Measurements from ENCODE around the gene PARD6G. TPM values are rescaled to one million over a fixed set of nuclear protein-coding genes. Genes with fewer than 3 reads are reported as not detected.

Gene PARD6G
- total RNA-seq, 1 donor from 2014 or later, result 29.6 TPM

GRCh38 chr18:80254971-80255500 lies 7.7 kb upstream of the PARD6G start:
- peaks cover 2% of the 10 kb centered on the region for H3K27me3 ChIP-seq (ENCODE audit: insufficient read depth, low read length)
- peaks cover 10% of the 10 kb centered on the region for H3K27me3 Mint-ChIP-seq (ENCODE audit: low read depth, unreplicated experiment)

DNA sequence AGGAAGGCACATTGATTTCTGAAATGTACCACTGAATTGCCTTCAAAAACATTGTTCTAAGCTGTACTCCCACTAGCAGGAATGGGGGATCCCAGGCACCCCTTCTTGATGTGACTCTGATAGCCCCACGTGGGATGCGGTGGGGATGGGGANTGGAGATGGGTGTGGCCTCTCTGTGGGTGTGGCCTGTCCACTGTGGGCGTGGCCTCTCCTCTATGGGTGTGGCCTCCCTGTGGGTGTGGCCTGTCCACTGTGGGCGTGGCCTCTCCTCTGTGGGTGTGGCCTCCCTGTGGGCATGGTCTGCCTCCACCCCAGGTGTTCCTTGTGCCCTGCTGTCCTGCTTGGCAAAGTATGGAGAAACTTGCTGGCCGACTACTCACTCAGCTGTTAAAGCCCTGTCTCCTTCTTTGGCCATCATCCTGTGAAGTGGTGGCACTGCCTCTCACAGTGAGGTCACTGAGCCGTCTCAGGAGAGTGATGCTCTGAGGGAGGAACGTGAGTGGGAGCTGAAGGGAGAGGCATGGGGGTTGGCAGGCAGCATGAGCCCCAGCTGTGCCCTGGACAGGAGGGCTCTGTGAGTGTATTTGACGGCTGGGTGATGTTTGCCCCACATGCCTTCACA lies 6.7 kb upstream of the PARD6G start:
- peaks cover 10% of the 10 kb centered on the region for H3K4me1 ChIP-seq (ENCODE audit: insufficient read depth, low read length)
- H3K4me3 ChIP-seq (ENCODE audit: insufficient read depth, low read depth, low read length), result no peak overlapping the region
- no peak overlapping the region for H3K4me3 Mint-ChIP-seq (ENCODE audit: unreplicated experiment)
- H3K36me3 Mint-ChIP-seq (ENCODE audit: low read depth, unreplicated experiment), result no peaks in the 10 kb centered on the region
- H3K36me3 ChIP-seq (ENCODE audit: insufficient read depth, low read length), result no peaks in the 10 kb centered on the region
- H2AFZ ChIP-seq (ENCODE audit: low read depth, low read length), result no peak overlapping the region
- H3K27me3 ChIP-seq (ENCODE audit: insufficient read depth, low read length), result peaks cover 2% of the 10 kb centered on the region
- H3K9ac ChIP-seq (ENCODE audit: low read length), result no peak overlapping the region
- H3K79me2 ChIP-seq (ENCODE audit: insufficient read depth, low read length), result no peaks in the 10 kb centered on the region
- peaks cover 10% of the 10 kb centered on the region for H3K27me3 Mint-ChIP-seq (ENCODE audit: low read depth, unreplicated experiment)
- no peak overlapping the region for H3K4me2 ChIP-seq (ENCODE audit: low read length)
- DNase-seq (ENCODE audit: low read depth) (no peak), FAIRE-seq (no peak)
- peaks cover 20% of the 10 kb centered on the region for H3K4me1 Mint-ChIP-seq (ENCODE audit: low read depth, unreplicated experiment)
- H3K9me3 ChIP-seq (ENCODE audit: insufficient read depth, low read depth, low read length), result peaks cover 5% of the 10 kb centered on the region
- no peak overlapping the region for H3K27ac Mint-ChIP-seq (ENCODE audit: unreplicated experiment)
- no peaks in the 10 kb centered on the region for H4K20me1 ChIP-seq (ENCODE audit: insufficient read depth, low read length)
- H3K9me3 Mint-ChIP-seq (ENCODE audit: unreplicated experiment), result peaks cover 4% of the 10 kb centered on the region
- no peak overlapping the region for H3K27ac ChIP-seq (ENCODE audit: low read depth, low read length)
- no peak for TF ChIP-seq EZH2 (IDR thresholded peaks at IDR 0.05; ENCODE audit: insufficient read depth, low read length)
- TF ChIP-seq, protein P1, sequence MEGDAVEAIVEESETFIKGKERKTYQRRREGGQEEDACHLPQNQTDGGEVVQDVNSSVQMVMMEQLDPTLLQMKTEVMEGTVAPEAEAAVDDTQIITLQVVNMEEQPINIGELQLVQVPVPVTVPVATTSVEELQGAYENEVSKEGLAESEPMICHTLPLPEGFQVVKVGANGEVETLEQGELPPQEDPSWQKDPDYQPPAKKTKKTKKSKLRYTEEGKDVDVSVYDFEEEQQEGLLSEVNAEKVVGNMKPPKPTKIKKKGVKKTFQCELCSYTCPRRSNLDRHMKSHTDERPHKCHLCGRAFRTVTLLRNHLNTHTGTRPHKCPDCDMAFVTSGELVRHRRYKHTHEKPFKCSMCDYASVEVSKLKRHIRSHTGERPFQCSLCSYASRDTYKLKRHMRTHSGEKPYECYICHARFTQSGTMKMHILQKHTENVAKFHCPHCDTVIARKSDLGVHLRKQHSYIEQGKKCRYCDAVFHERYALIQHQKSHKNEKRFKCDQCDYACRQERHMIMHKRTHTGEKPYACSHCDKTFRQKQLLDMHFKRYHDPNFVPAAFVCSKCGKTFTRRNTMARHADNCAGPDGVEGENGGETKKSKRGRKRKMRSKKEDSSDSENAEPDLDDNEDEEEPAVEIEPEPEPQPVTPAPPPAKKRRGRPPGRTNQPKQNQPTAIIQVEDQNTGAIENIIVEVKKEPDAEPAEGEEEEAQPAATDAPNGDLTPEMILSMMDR (IDR thresholded peaks at IDR 0.05; ENCODE audit: insufficient read depth, low read depth, low read length), result no peak

More at GRCh38 chr18:80254971-80255500, 7.7 kb upstream of the PARD6G start:
- no peak for TF ChIP-seq EZH2 (IDR thresholded peaks at IDR 0.05; ENCODE audit: insufficient read depth, low read length)
- TF ChIP-seq, protein P1 (IDR thresholded peaks at IDR 0.05; ENCODE audit: insufficient read depth, low read depth, low read length), result no peak
- peaks cover 11% of the 10 kb centered on the region for H3K4me1 Mint-ChIP-seq (ENCODE audit: low read depth, unreplicated experiment)
- H3K9ac ChIP-seq (ENCODE audit: low read length), result no peak overlapping the region
- peaks cover 6% of the 10 kb centered on the region for H3K4me1 ChIP-seq (ENCODE audit: insufficient read depth, low read length)
- no peaks in the 10 kb centered on the region for H3K36me3 ChIP-seq (ENCODE audit: insufficient read depth, low read length)
- H2AFZ ChIP-seq (ENCODE audit: low read depth, low read length), result no peak overlapping the region
- no peak overlapping the region for H3K4me3 Mint-ChIP-seq (ENCODE audit: unreplicated experiment)
- H3K79me2 ChIP-seq (ENCODE audit: insufficient read depth, low read length), result no peaks in the 10 kb centered on the region
- no peak for FAIRE-seq
- no peak overlapping the region for H3K4me3 ChIP-seq (ENCODE audit: insufficient read depth, low read depth, low read length)
- no peaks in the 10 kb centered on the region for H4K20me1 ChIP-seq (ENCODE audit: insufficient read depth, low read length)
- no peak for DNase-seq (ENCODE audit: low read depth)
- no peak overlapping the region for H3K27ac Mint-ChIP-seq (ENCODE audit: unreplicated experiment)
- H3K36me3 Mint-ChIP-seq (ENCODE audit: low read depth, unreplicated experiment), result no peaks in the 10 kb centered on the region
- peaks cover 6% of the 10 kb centered on the region for H3K9me3 Mint-ChIP-seq (ENCODE audit: unreplicated experiment)
- H3K9me3 ChIP-seq (ENCODE audit: insufficient read depth, low read depth, low read length), result peaks cover 5% of the 10 kb centered on the region
- no peak overlapping the region for H3K4me2 ChIP-seq (ENCODE audit: low read length)
- no peak overlapping the region for H3K27ac ChIP-seq (ENCODE audit: low read depth, low read length)

- Histone ChIP-seq H3K9me3 (ENCODE audit: insufficient read depth, low read depth, low read length) (peaks cover 5% of the 10 kb centered on the region), H3K27me3 (ENCODE audit: insufficient read depth, low read length) (peaks cover 2% of the 10 kb centered on the region), H4K20me1 (ENCODE audit: insufficient read depth, low read length) (no peaks in the 10 kb centered on the region), H3K79me2 (ENCODE audit: insufficient read depth, low read length) (no peaks in the 10 kb centered on the region), H3K9ac (ENCODE audit: low read length) (no peak overlapping the region), H3K4me1 (ENCODE audit: insufficient read depth, low read length) (peaks cover 10% of the 10 kb centered on the region), H3K4me2 (ENCODE audit: low read length) (no peak overlapping the region), H3K36me3 (ENCODE audit: insufficient read depth, low read length) (no peaks in the 10 kb centered on the region), H3K4me3 (ENCODE audit: insufficient read depth, low read depth, low read length) (no peak overlapping the region), H2AFZ (ENCODE audit: low read depth, low read length) (no peak overlapping the region), H3K27ac (ENCODE audit: low read depth, low read length) (no peak overlapping the region)
- H3K9me3 Mint-ChIP-seq (ENCODE audit: unreplicated experiment), result peaks cover 4% of the 10 kb centered on the region
- FAIRE-seq (no peak), DNase-seq (ENCODE audit: low read depth) (no peak)
- TF ChIP-seq EZH2 (IDR thresholded peaks at IDR 0.05; ENCODE audit: insufficient read depth, low read length), result no peak
- TF ChIP-seq, protein P1 (IDR thresholded peaks at IDR 0.05; ENCODE audit: insufficient read depth, low read depth, low read length), result no peak
- H3K4me1 Mint-ChIP-seq (ENCODE audit: low read depth, unreplicated experiment), result peaks cover 20% of the 10 kb centered on the region
- H3K36me3 Mint-ChIP-seq (ENCODE audit: low read depth, unreplicated experiment), result no peaks in the 10 kb centered on the region
- H3K4me3 Mint-ChIP-seq (ENCODE audit: unreplicated experiment), result no peak overlapping the region
- H3K27ac Mint-ChIP-seq (ENCODE audit: unreplicated experiment), result no peak overlapping the region
- H3K27me3 Mint-ChIP-seq (ENCODE audit: low read depth, unreplicated experiment), result peaks cover 10% of the 10 kb centered on the region
Observed at GRCh38 chr18:80253236-80253635, 5.9 kb upstream of the PARD6G start.

Measured in astrocyte (in vitro differentiated cells and primary cell).